ENCODE data around the gene PAIP2B. TPM values are rescaled to one million over a fixed set of nuclear protein-coding genes. Genes with fewer than 3 reads are reported as not detected.

PAIP2B gene
- polyA plus RNA-seq, 1 donor from 2014 or later, result 14.4 TPM

GRCh38 chr2:71153585-71154224 lies 73.2 kb downstream of the PAIP2B start:
- Histone ChIP-seq H3K27ac (ENCODE audit: low read length) (no peak overlapping the region), H3K79me2 (replicated peaks; ENCODE audit: insufficient read depth, low read length) (no peaks in the 10 kb centered on the region), H3K36me3 (ENCODE audit: insufficient read depth, low read length) (no peaks in the 10 kb centered on the region), H3F3A (ENCODE audit: insufficient read depth, low read length, poor library complexity, severe bottlenecking) (no peaks in the 10 kb centered on the region), H3K4me2 (ENCODE audit: low read length) (no peak overlapping the region), H3K9ac (ENCODE audit: low read length) (no peak overlapping the region), H3K9me2 (ENCODE audit: insufficient read depth, low read length) (no peaks in the 10 kb centered on the region), H3K9me3 (ENCODE audit: low read length) (no peaks in the 10 kb centered on the region), H4K20me1 (ENCODE audit: insufficient read depth) (no peaks in the 10 kb centered on the region), H3K27me3 (ENCODE audit: insufficient read depth, low read depth, low read length) (no peaks in the 10 kb centered on the region), H3K4me3 (ENCODE audit: low read length) (no peak overlapping the region), H2AFZ (ENCODE audit: low read depth, low read length) (no peak overlapping the region)
- TF ChIP-seq SMC3 (conservative IDR thresholded peaks at IDR 0.05; ENCODE audit: poor library complexity) (no peak), RAD21 (conservative IDR thresholded peaks at IDR 0.05) (no peak), EP300 (conservative IDR thresholded peaks at IDR 0.05; ENCODE audit: poor library complexity, severe bottlenecking) (no peak), REST (IDR thresholded peaks at IDR 0.05; ENCODE audit: borderline replicate concordance) (no peak), MXI1 (conservative IDR thresholded peaks at IDR 0.05; ENCODE audit: poor library complexity, severe bottlenecking) (no peak), CTCF (IDR thresholded peaks at IDR 0.05; ENCODE audit: poor library complexity, severe bottlenecking) (no peak), POLR2AphosphoS5 (IDR thresholded peaks at IDR 0.05) (no peak), EZH2 (IDR thresholded peaks at IDR 0.05; ENCODE audit: borderline replicate concordance, insufficient read depth, low read length, poor library complexity, severe bottlenecking) (no peak), TAF1 (IDR thresholded peaks at IDR 0.05; ENCODE audit: low read depth) (no peak)

- no peaks in the 10 kb centered on the region for H4K20me1 ChIP-seq (ENCODE audit: insufficient read depth)
- no peak overlapping the region for H3K4me2 ChIP-seq (ENCODE audit: low read length)
- TF ChIP-seq CTCF (IDR thresholded peaks at IDR 0.05; ENCODE audit: poor library complexity, severe bottlenecking) (no peak), EZH2 (IDR thresholded peaks at IDR 0.05; ENCODE audit: borderline replicate concordance, insufficient read depth, low read length, poor library complexity, severe bottlenecking) (no peak)
- H3K36me3 ChIP-seq (ENCODE audit: insufficient read depth, low read length), result no peaks in the 10 kb centered on the region
- no peak overlapping the region for H3K4me3 ChIP-seq (ENCODE audit: low read length)
- no peaks in the 10 kb centered on the region for H3K9me2 ChIP-seq (ENCODE audit: insufficient read depth, low read length)
- H3K79me2 ChIP-seq (replicated peaks; ENCODE audit: insufficient read depth, low read length), result no peaks in the 10 kb centered on the region
- H3K27ac ChIP-seq (ENCODE audit: low read length), result no peak overlapping the region
- no peaks in the 10 kb centered on the region for H3K9me3 ChIP-seq (ENCODE audit: low read length)
- H3F3A ChIP-seq (ENCODE audit: insufficient read depth, low read length, poor library complexity, severe bottlenecking), result no peaks in the 10 kb centered on the region
- H3K27me3 ChIP-seq (ENCODE audit: insufficient read depth, low read depth, low read length), result no peaks in the 10 kb centered on the region
- no peak overlapping the region for H3K9ac ChIP-seq (ENCODE audit: low read length)
- no peak overlapping the region for H2AFZ ChIP-seq (ENCODE audit: low read depth, low read length)
Measured at GRCh38 chr2:71151620-71152019, 75.3 kb downstream of the PAIP2B start.

Data from neural cell (in vitro differentiated cells).